GM10266 (cell line): ENCODE measurements around the gene TMED6.

Source experiments
- DNase-seq: peaks from one replicate; pipeline ENCODE4 v3.0.0; 2012; ENCODE audit errors: extremely low spot score
- TF ChIP-seq, protein P1 (sequence below): IDR thresholded peaks from 2 replicates; pipeline ENCODE4 v1.5.1; 2012; ENCODE audit warnings: mild to moderate bottlenecking, low read depth; ENCODE audit not compliant: control insufficient read depth, insufficient read depth; ENCODE audit errors: missing control alignments

Gene TMED6

GRCh38 chr16:69386596-69386995, 35.0 kb upstream of the TMED6 start:
- TF ChIP-seq, protein P1, sequence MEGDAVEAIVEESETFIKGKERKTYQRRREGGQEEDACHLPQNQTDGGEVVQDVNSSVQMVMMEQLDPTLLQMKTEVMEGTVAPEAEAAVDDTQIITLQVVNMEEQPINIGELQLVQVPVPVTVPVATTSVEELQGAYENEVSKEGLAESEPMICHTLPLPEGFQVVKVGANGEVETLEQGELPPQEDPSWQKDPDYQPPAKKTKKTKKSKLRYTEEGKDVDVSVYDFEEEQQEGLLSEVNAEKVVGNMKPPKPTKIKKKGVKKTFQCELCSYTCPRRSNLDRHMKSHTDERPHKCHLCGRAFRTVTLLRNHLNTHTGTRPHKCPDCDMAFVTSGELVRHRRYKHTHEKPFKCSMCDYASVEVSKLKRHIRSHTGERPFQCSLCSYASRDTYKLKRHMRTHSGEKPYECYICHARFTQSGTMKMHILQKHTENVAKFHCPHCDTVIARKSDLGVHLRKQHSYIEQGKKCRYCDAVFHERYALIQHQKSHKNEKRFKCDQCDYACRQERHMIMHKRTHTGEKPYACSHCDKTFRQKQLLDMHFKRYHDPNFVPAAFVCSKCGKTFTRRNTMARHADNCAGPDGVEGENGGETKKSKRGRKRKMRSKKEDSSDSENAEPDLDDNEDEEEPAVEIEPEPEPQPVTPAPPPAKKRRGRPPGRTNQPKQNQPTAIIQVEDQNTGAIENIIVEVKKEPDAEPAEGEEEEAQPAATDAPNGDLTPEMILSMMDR: no peak
- no peak for DNase-seq

GRCh38 chr16:69384974-69385373, 33.4 kb upstream of the TMED6 start:
- no peak for DNase-seq
- TF ChIP-seq, protein P1: no peak

DNA sequence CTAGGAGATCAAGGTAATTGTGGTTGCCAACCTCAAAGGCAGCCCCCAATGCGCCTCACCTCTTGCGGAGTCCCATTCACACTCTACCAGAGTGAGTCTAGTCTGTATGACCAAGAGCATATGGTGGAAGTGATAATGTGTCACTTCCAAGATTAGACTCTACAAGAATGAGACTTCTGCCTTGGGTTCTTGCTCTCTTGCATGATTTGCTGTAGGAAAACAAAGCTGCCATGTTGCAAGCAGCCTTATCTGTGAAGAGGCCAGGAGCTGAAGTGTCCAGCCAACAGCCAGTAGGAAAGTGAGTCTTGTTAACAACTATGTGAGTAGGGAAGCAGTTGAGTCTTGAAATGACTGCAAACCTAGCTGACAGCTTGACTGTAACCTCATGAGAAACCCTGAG, 30.8 kb upstream of the TMED6 start:
- TF ChIP-seq, protein P1: no peak
- DNase-seq: no peak

DNA sequence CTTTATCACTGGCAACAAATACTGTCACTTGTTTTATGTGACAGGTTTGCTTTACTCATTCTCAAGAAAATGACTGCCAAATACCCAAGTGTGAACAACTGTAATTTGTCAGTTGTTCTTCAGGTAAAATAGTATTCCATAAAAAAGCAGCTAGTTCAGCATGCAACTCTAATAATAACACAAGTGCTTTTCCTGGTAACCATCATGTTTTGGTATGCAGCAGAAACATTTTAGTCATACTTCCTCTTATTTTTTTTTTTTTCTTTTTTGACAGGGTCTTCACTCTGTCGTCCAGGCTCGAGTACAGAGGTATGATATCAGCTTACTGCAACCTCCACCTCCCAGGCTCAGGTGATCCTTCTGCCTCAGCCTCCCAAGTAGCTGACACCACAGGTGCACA, 29.6 kb upstream of the TMED6 start:
- TF ChIP-seq, protein P1: no peak
- DNase-seq: no peak

DNA sequence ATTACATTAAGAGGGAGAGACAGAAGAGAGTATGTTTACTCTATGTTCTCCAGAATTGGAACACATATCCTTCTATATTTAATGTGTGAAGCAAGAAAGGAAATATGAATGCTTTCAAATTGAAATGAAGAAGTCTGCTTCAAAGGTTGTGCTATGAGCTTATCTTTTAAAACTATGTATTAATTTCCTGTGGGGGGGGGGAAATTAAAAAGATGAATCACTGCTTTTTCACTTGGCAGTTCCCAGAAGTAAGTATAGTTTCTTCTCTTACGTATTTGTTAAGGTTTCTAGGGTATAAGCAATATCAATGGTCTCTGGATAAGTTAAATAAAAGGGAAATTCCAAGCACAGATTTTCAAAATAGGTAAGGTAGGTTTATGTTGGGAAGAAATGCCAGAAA, 27.2 kb upstream of the TMED6 start:
- TF ChIP-seq, protein P1: no peak
- DNase-seq: no peak

- TF ChIP-seq, protein P1: no peak
- no peak for DNase-seq
Observed at GRCh38 chr16:69378036-69378435, 26.4 kb upstream of the TMED6 start.

DNA sequence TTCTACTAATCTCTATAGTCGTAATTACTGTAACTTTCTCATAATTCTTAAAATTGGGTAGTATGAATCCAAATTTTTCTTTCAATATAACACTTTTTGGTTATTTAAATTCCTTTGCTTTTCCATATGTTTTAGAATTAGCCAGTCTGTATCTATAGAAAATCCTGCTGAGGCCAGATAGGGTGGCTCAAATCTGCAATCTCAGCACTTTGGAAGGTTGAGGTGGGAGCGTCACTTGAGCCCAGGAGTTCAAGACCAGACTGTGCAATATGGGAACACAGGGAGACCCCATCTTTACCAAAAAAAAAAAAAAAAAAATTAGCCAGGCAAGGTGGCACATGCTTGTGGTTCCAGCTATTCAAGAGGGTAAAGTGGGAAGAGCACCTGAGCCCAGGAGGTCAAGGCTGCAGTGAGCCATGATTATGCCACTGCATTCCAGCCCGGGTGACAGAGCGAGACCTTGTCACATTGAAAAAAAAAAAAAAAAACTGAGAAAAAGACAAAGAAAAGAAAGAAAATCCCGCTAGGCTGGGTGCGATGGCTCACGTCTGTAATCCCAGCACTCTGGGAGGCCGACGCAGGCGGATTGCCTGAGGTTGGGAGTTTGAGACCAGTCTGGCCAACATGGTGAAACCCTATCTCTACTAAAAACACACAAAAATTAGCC, 24.9 kb upstream of the TMED6 start:
- TF ChIP-seq, protein P1: no peak
- DNase-seq: no peak
